HepG2 (cell line): ENCODE results near the gene EHBP1.

Experiments
- CTCF ChIP-seq: sonication (generic); formaldehyde crosslinking; IDR thresholded peaks from 2 replicates; pipeline ENCODE4 v1.5.0; 2020; ENCODE audit warnings: mild to moderate bottlenecking, missing genetic modification reagents, moderate library complexity
- EZH2 ChIP-seq: conservative IDR thresholded peaks from 2 replicates; pipeline ENCODE4 v1.6.1; 2012; ENCODE audit warnings: mild to moderate bottlenecking, low read depth, low read length, moderate library complexity
- KLF13 ChIP-seq: sonication (generic); formaldehyde crosslinking; IDR thresholded peaks from 2 replicates; pipeline ENCODE4 v1.4.0; 2020; ENCODE audit warnings: mild to moderate bottlenecking, missing genetic modification reagents
- POLR2A ChIP-seq, 2 experiments: IDR thresholded peaks; 2 replicates each; pipeline ENCODE4 v1.6.1; 2011; ENCODE audit warnings: low read depth in 2 of 2, low read length in 2 of 2, mild to moderate bottlenecking in 1 of 2, moderate library complexity in 1 of 2; ENCODE audit not compliant: insufficient read depth in 1 of 2
- POLR2AphosphoS5 ChIP-seq: IDR thresholded peaks from 2 replicates; pipeline ENCODE4 v1.6.1; 2012; ENCODE audit warnings: low read depth, low read length
- TAF1 ChIP-seq: sonication (generic); formaldehyde crosslinking; IDR thresholded peaks from 2 replicates; pipeline ENCODE4 v1.4.0; 2020; ENCODE audit warnings: missing genetic modification reagents
- ZFP36 ChIP-seq: fragments of 150-350 bp; IDR thresholded peaks from 2 replicates; pipeline ENCODE4 v1.6.1; 2018; ENCODE audit warnings: borderline replicate concordance, low read length, low read depth; ENCODE audit not compliant: partially characterized antibody
- ZNF24 ChIP-seq: fragments of 450-650 bp; IDR thresholded peaks from 2 replicates; pipeline ENCODE4 v1.6.1; 2017; ENCODE audit warnings: antibody characterized with exemption, mild to moderate bottlenecking
- ZNF510 ChIP-seq: sonication (generic); formaldehyde crosslinking; IDR thresholded peaks from 2 replicates; pipeline ENCODE4 v1.4.0; 2020; ENCODE audit warnings: low read depth, mild to moderate bottlenecking, missing genetic modification reagents
- ZNF740 ChIP-seq: sonication (generic); formaldehyde crosslinking; IDR thresholded peaks from 2 replicates; pipeline ENCODE4 v1.4.0; 2020; ENCODE audit warnings: missing genetic modification reagents
- ZNF839 ChIP-seq: sonication (generic); formaldehyde crosslinking; IDR thresholded peaks from 2 replicates; pipeline ENCODE4 v1.4.0; 2020; ENCODE audit warnings: missing genetic modification reagents, mild to moderate bottlenecking, borderline replicate concordance
- TF ChIP-seq, protein P1 (sequence below): sonication (generic); formaldehyde crosslinking; IDR thresholded peaks from 2 replicates; pipeline ENCODE4 v1.5.0; 2020; ENCODE audit warnings: missing genetic modification reagents

- no peak for TF ChIP-seq ZFP36
- TF ChIP-seq KLF13 (CRISPR knock-in tag): no peak
- no peak for TF ChIP-seq POLR2A (IDR thresholded peaks at IDR 0.05; ENCODE audit: insufficient read depth in 1 of 2, low read depth in 2 of 2, low read length in 2 of 2)
- no peak; the same call in 1 of the 2 replicates for TF ChIP-seq POLR2AphosphoS5
- no peak for TF ChIP-seq EZH2
- no peak for TF ChIP-seq ZNF740 (CRISPR knock-in tag)
- no peak for TF ChIP-seq ZNF24
- TF ChIP-seq TAF1 (CRISPR knock-in tag): no peak
- TF ChIP-seq, protein P1, sequence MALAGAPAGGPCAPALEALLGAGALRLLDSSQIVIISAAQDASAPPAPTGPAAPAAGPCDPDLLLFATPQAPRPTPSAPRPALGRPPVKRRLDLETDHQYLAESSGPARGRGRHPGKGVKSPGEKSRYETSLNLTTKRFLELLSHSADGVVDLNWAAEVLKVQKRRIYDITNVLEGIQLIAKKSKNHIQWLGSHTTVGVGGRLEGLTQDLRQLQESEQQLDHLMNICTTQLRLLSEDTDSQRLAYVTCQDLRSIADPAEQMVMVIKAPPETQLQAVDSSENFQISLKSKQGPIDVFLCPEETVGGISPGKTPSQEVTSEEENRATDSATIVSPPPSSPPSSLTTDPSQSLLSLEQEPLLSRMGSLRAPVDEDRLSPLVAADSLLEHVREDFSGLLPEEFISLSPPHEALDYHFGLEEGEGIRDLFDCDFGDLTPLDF (CRISPR knock-in tag): no peak
- TF ChIP-seq ZNF510 (CRISPR knock-in tag): no peak
- no peak for TF ChIP-seq CTCF (CRISPR knock-in tag)
- no peak for TF ChIP-seq ZNF839
Measured at GRCh38 chr2:62785216-62785615, 79.7 kb downstream of the EHBP1 start.
